GM18951 (cell line): ENCODE data around the gene LEF1.

Experiments
- POLR2A ChIP-seq: IDR thresholded peaks from 4 replicates; pipeline ENCODE4 v1.6.1; 2011; ENCODE audit warnings: mild to moderate bottlenecking; ENCODE audit not compliant: insufficient read length, insufficient read depth; ENCODE audit errors: extremely low read depth
- in situ Hi-C: fragments of 300-500 bp; cut with MboI; formaldehyde crosslinking; loops from one replicate; pipeline ENCODE4 v1.12.0; 2022; ENCODE audit warnings: low sequenced_read_pairs, mixed read lengths, inconsistent platforms; ENCODE audit not compliant: unreplicated experiment

The LEF1 gene

DNA sequence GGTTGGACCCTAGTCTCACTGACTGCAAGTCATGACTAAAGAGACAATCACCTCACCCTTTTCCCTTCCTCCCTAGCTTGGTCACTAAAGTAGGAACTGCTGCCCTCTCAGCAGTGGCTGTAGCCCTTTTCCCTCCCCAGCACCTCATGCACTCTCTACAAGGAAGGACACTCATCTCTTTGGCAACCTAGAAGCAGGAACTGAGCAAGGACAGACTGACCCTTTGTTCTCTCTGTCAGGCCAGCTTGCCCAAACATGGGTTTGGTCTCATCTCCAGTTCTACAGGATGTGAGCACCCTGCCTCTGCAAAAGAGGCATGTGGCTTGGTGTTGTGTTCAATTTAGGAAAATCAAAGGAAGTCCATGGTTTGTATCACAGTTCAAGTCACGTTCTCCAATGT lies 15.8 kb downstream of the LEF1 start:
- no peak for TF ChIP-seq POLR2A
- in situ Hi-C loops: no loop called here

- in situ Hi-C loops: no loop called here
Measured at GRCh38 chr4:108149588-108150380, 18.9 kb downstream of the LEF1 start.

DNA sequence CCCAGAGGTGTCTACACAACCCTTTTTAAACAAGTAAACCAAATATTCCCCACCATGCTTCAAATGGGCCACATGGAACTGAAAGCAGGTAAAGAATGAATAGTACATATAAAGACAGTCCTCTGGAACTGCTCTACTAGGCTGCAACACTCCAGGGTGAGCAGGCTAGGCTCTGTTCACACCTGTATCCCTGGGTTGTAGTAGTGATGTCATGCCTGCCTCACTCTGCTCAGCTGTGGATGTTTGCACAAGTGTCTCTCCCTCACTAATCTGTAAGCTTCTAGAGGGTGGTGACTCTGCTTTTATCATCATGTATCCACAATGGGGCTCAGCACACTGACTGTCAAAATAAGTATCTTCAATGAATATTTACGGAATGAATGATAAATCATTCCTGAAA lies 20.4 kb downstream of the LEF1 start:
- no peak for TF ChIP-seq POLR2A
- in situ Hi-C loops: no loop called here

More at GRCh38 chr4:108149588-108150380, 18.9 kb downstream of the LEF1 start:
- TF ChIP-seq POLR2A: no peak

- in situ Hi-C loops: no loop called here
- TF ChIP-seq POLR2A: no peak
Measured at GRCh38 chr4:108146819-108147218, 21.9 kb downstream of the LEF1 start.

DNA sequence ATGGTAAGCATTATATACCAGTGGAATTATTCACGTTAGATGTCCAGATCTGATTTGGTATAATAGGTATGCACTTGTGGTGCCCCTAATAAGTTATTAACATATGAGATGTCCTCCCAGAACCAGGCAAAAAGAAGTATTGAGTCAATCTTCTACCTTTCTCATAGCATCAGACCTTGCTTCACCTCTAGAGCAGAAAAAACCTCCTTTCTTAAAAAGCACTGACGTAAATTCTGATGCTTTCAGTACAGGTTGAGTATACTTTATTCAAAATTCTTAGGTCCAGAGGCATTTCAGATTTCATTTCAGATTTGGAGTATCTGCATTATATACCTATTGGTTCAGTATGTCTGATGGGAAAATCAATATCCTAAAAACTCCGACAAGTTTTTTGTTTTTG lies 22.4 kb downstream of the LEF1 start:
- in situ Hi-C loops: no loop called here
- no peak for TF ChIP-seq POLR2A

DNA sequence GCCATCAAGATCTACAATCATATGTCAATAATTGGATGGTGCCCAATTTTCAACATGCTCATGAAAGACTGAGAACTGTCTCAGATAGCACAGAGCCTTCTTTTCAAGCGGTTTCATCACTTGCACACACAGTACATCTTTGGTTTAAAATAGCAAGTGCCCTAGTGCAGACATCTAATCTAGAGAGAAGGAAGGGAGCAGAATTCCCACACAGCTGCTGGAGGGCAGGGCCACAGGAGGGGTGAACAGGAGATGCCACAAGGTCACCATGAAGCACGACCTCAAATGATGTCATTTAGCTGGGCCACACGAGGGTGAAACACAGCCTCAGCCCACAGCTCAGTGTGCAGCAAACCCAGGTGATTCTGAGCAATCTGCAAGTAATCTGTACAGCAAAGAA lies 24.3 kb downstream of the LEF1 start:
- in situ Hi-C loops: no loop called here

DNA sequence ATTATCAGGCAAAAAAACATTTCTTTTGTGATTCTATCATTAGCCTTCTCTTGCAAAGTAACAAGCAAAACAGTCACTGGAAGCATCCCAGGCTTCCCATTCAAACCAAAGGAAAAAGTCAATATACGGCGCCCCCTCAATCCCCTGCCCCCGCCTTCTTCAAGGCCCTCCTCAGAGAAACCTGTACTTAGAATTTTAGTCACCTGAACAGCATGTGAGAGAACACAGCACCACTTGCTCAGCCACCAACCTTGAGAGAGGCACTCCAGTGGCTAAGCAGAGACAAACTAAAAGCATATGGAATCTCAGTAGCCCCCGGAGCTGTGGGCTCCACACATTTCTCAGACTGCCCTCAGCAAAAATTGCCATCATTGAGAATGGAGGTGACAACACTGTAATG lies 25.2 kb downstream of the LEF1 start:
- in situ Hi-C loops: no loop called here
- no peak for TF ChIP-seq POLR2A

More for the DNA sequence above, 24.3 kb downstream of the LEF1 start:
- TF ChIP-seq POLR2A: no peak

DNA sequence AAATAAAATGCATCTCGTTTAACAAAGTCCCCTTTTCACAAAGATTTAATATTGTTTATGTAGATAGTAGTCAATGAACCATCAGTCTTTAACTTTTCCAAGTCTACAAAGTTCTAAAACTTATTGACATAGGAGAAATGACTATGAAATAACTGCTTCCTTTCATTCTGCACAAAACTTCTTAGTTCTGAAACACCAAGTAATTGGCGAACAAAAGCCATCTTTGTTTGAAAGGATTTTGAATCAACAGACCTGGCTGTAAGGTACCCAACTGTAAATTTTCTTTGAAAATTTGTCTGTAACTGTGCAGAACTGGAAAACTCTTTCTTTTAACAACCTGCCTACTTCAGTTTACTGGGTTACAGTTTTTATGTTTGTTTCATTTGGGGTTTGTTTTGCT lies 25.9 kb downstream of the LEF1 start:
- TF ChIP-seq POLR2A: no peak
- in situ Hi-C loops: no loop called here

DNA sequence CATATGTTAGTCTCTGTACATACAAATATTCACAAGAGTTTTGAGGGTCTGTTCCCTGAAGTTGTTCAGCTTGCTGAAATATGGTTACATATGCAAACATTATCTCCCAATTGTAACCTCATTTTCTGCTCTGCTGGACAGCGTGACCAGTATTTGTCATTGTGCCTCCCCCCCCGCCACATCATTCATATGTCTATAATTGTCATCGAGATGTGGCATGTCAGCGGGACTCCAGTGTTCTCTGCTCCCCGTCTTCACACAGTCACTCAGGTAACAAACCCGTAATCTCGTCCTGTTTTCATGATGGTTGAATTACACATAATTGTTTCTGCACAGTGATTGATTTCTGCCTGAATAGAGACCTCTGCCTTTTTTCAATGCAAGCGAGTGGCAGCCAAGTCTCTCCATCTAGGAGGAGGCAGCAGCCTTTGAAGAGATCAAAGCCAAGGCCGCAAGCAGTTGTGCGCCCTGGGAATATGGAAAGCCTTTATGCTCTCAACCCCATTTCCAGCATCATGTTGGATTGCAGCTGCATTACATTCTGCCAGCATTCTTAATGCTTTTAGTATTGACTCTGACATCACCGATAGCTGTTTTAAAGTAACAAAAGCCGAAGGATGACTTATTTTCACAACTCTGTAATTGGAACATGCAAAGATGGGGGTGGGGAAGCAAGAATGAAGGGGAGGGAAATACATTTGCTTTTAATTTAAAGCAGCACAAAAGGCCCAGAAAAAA lies 27.4 kb downstream of the LEF1 start:
- in situ Hi-C loops: no loop called here
- no peak for TF ChIP-seq POLR2A

DNA sequence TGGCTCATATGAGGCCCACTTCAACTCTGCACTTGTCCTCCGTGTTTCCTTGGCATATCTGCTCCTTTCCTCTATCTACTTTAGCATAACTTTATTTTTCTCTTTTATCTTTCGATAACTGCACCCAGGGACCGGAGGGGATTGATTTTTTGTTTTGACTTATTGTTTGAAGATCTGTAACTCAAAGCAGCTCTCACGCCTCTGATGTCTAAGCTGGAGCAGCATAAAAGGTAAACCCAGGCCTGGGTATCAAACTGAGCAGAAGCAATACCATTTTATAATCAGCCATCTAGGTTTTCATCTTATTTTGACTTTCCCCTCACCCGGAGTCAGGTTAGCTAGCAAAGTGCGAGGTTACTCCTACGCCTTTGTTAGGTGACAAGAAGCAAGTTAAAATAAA lies 28.4 kb downstream of the LEF1 start:
- in situ Hi-C loops: no loop called here

GRCh38 chr4:108139089-108139488 lies 29.6 kb downstream of the LEF1 start:
- in situ Hi-C loops: no loop called here
- TF ChIP-seq POLR2A: no peak

More for the DNA sequence above, 28.4 kb downstream of the LEF1 start:
- no peak for TF ChIP-seq POLR2A

- in situ Hi-C loops: no loop called here
- TF ChIP-seq POLR2A: no peak
Measured at GRCh38 chr4:108135549-108136209, 33.1 kb downstream of the LEF1 start.

- TF ChIP-seq POLR2A: no peak
Measured at GRCh38 chr4:108130955-108131354, 37.8 kb downstream of the LEF1 start.

More at GRCh38 chr4:108130955-108131354, 37.8 kb downstream of the LEF1 start:
- in situ Hi-C loops: no loop called here
